GM23338 (cell line): ENCODE results near the gene SHISA8. TPM values are rescaled to one million over a fixed set of nuclear protein-coding genes. Genes with fewer than 3 reads are reported as not detected.

Experiments used
- ATAC-seq: fragments of 200-7000 bp; cut with Tn5 transposase; 3 replicates; pipeline ENCODE4 v1.9.1; 2020
- DNase-seq: peaks from one replicate; pipeline ENCODE4 v3.0.0-alpha.2; 2015; ENCODE audit warnings: low spot score
- H2AFZ ChIP-seq: fragments of 200-600 bp; sonication (generic); 2 replicates; pipeline ENCODE4 v1.8.0; 2016; ENCODE audit warnings: antibody characterized with exemption, mild to moderate bottlenecking, moderate library complexity
- H3F3A ChIP-seq: fragments of 200-600 bp; sonication (generic); replicated peaks from 2 replicates; pipeline ENCODE4 v1.8.0; 2017; ENCODE audit warnings: antibody characterized with exemption, mixed run types, low read depth
- H3K27ac ChIP-seq: fragments of 200-600 bp; sonication (generic); 2 replicates; pipeline ENCODE4 v1.6.1; 2016; ENCODE audit warnings: low read depth
- H3K27me3 ChIP-seq: fragments of 200-600 bp; sonication (generic); 2 replicates; pipeline ENCODE4 v1.8.0; 2016; ENCODE audit warnings: mild to moderate bottlenecking, mixed run types, moderate library complexity; ENCODE audit not compliant: insufficient read depth
- H3K36me3 ChIP-seq: fragments of 200-600 bp; sonication (generic); 2 replicates; pipeline ENCODE4 v1.8.0; 2016; ENCODE audit warnings: mild to moderate bottlenecking; ENCODE audit not compliant: insufficient read depth
- H3K4me1 ChIP-seq: fragments of 200-600 bp; sonication (generic); 2 replicates; pipeline ENCODE4 v1.8.0; 2016; ENCODE audit warnings: mild to moderate bottlenecking, moderate library complexity; ENCODE audit not compliant: insufficient read depth
- H3K4me2 ChIP-seq: fragments of 200-600 bp; sonication (generic); 2 replicates; pipeline ENCODE4 v1.7.1; 2017; ENCODE audit warnings: mixed run types
- H3K4me3 ChIP-seq: fragments of 200-600 bp; sonication (generic); 2 replicates; pipeline ENCODE4 v1.6.1; 2016; ENCODE audit warnings: mixed run types
- H3K79me2 ChIP-seq: fragments of 200-600 bp; sonication (generic); replicated peaks from 2 replicates; pipeline ENCODE4 v1.8.0; 2017; ENCODE audit warnings: mild to moderate bottlenecking; ENCODE audit not compliant: insufficient read depth
- H3K9me2 ChIP-seq: fragments of 200-600 bp; sonication (generic); 2 replicates; pipeline ENCODE4 v1.8.0; 2017; ENCODE audit not compliant: insufficient read depth
- H4K20me1 ChIP-seq: fragments of 200-600 bp; sonication (generic); replicated peaks from 2 replicates; pipeline ENCODE4 v1.8.0; 2017; ENCODE audit warnings: mild to moderate bottlenecking; ENCODE audit not compliant: insufficient read depth
- H3K27ac Mint-ChIP-seq: 2 replicates; pipeline ENCODE4 v1.8.0; 2020; ENCODE audit warnings: inconsistent platforms, mild to moderate bottlenecking, moderate library complexity, mixed read lengths
- H3K27me3 Mint-ChIP-seq: 3 replicates; pipeline ENCODE4 v1.8.0; 2022; ENCODE audit warnings: low read depth, mild to moderate bottlenecking, moderate library complexity, mixed read lengths, inconsistent platforms; ENCODE audit not compliant: insufficient read depth, poor library complexity
- H3K36me3 Mint-ChIP-seq: 3 replicates; pipeline ENCODE4 v1.8.0; 2021; ENCODE audit warnings: low read depth, mild to moderate bottlenecking, inconsistent platforms, moderate library complexity, mixed read lengths
- H3K4me1 Mint-ChIP-seq: 3 replicates; pipeline ENCODE4 v1.8.0; 2020; ENCODE audit warnings: mild to moderate bottlenecking, inconsistent platforms, mixed read lengths
- H3K4me3 Mint-ChIP-seq: 3 replicates; pipeline ENCODE4 v1.8.0; 2021; ENCODE audit warnings: moderate library complexity, mild to moderate bottlenecking, inconsistent platforms, mixed read lengths
- H3K9me3 Mint-ChIP-seq: 3 replicates; pipeline ENCODE4 v1.8.0; 2020; ENCODE audit warnings: moderate library complexity, mild to moderate bottlenecking, inconsistent platforms, mixed read lengths
- CREB1 ChIP-seq: fragments of 250-450 bp; sonication (Bioruptor Pico); IDR thresholded peaks from 2 replicates; pipeline ENCODE4 v1.5.0; 2020; ENCODE audit warnings: low read depth, mild to moderate bottlenecking, moderate library complexity
- CTCF ChIP-seq, 2 experiments: fragments of 200-600 bp in 1 of 2; sonication (generic) in 1 of 2; conservative IDR thresholded peaks; 2 replicates each; pipeline versions ENCODE4 v1.5.1 to v1.6.1; 2016 to 2017; ENCODE audit warnings: antibody characterized with exemption in 2 of 2, low read depth in 2 of 2, mild to moderate bottlenecking in 2 of 2, moderate library complexity in 1 of 2
- EZH2 ChIP-seq: fragments of 200-600 bp; sonication (generic); IDR thresholded peaks from one replicate; pipeline ENCODE4 v1.8.0; 2017; ENCODE audit warnings: antibody characterized with exemption, mild to moderate bottlenecking, low read depth; ENCODE audit not compliant: unreplicated experiment
- EZH2phosphoT487 ChIP-seq: fragments of 200-600 bp; sonication (generic); IDR thresholded peaks from one replicate; pipeline ENCODE4 v1.8.1; 2018; ENCODE audit warnings: antibody characterized with exemption; ENCODE audit not compliant: unreplicated experiment
- JUNB ChIP-seq: IDR thresholded peaks from one replicate; pipeline ENCODE4 v1.6.1; 2016; ENCODE audit warnings: antibody characterized with exemption; ENCODE audit not compliant: unreplicated experiment
- NANOG ChIP-seq: IDR thresholded peaks from 2 replicates; pipeline ENCODE4 v1.6.1; 2016; ENCODE audit warnings: antibody characterized with exemption, borderline replicate concordance
- REST ChIP-seq: IDR thresholded peaks from one replicate; pipeline ENCODE4 v1.6.1; 2018; ENCODE audit warnings: antibody characterized with exemption; ENCODE audit not compliant: unreplicated experiment
- STAT1 ChIP-seq: IDR thresholded peaks from one replicate; pipeline ENCODE4 v1.6.1; 2016; ENCODE audit warnings: antibody characterized with exemption; ENCODE audit not compliant: unreplicated experiment
- ZNF331 ChIP-seq: fragments of 250-450 bp; sonication (Bioruptor Pico); IDR thresholded peaks from 2 replicates; pipeline ENCODE4 v1.5.0; 2020; ENCODE audit warnings: low read depth, mild to moderate bottlenecking, moderate library complexity
- long read RNA-seq: library from polyadenylated mRNA; unstranded; transcript quantifications from one replicate; pipeline ENCODE4 v2.0.0, GENCODE V29; 2020; ENCODE audit not compliant: unreplicated experiment
- polyA plus RNA-seq: library from polyadenylated mRNA; unstranded; fragments of >200 nt; fragmentation: Nextera tagmentation; extraction: Ambion mirVana; gene quantifications from 2 replicates; pipeline ENCODE4 v1.2.1, GENCODE V29; 2016
- total RNA-seq: library from RNA; depleted of rRNA; stranded (reverse); fragments of >200 nt; shearing (Covaris generic); gene quantifications from 2 replicates; pipeline ENCODE4 v1.2.3, GENCODE V29; 2014; rRNA removed

The SHISA8 gene
- 0.62 and 5.1 TPM in 2 replicates for total RNA-seq
- 0.21 TPM in 1 of 2 replicates, not detected in the other for polyA plus RNA-seq
- long read RNA-seq = 0 reads

GRCh38 chr22:41915035-41915785 lies at the start of gene SHISA8:
Gene SHISA8, minus strand, starts transcription at chr22:41915074. Its CDS starts 407 bp downstream, at chr22:41914667.
- no peaks in the 10 kb centered on the region for H3K9me2 ChIP-seq
- no peaks in the 10 kb centered on the region for H3K79me2 ChIP-seq
- Mint-ChIP-seq H3K4me1 (peaks cover 14% of the 10 kb centered on the region), H3K4me3 (peak within 1 kb of the TSS; percentile 71), H3K9me3 (peaks cover 6% of the 10 kb centered on the region), H3K27ac (no peak within 1 kb of the TSS), H3K27me3 (peaks cover 83% of the 10 kb centered on the region), H3K36me3 (no peaks in the 10 kb centered on the region; the same call in 2 of the 3 replicates)
- ATAC-seq (peak; percentile 8), DNase-seq (peak; percentile 73)
- TF ChIP-seq NANOG (no peak), CTCF (conservative IDR thresholded peaks at IDR 0.05; ENCODE audit: low read depth in 2 of 2) (no peak), EZH2 (peak; percentile 55)
- no peaks in the 10 kb centered on the region for H3K36me3 ChIP-seq
- no peak within 1 kb of the TSS for H3K27ac ChIP-seq
- peaks cover 98% of the 10 kb centered on the region for H3K27me3 ChIP-seq
- H3K4me3 ChIP-seq = peak within 1 kb of the TSS; percentile 64
- no peaks in the 10 kb centered on the region for H3F3A ChIP-seq
- H3K4me1 ChIP-seq = peaks cover 20% of the 10 kb centered on the region; the same call in 1 of the 2 replicates
- H4K20me1 ChIP-seq = peaks cover 3% of the 10 kb centered on the region
- H3K4me2 ChIP-seq = peak within 1 kb of the TSS; percentile 84
- peak within 1 kb of the TSS; percentile 69; the same call in 1 of the 2 replicates for H2AFZ ChIP-seq

GRCh38 chr22:41964112-41964491 lies 49.2 kb upstream of the SHISA8 start:
- Histone ChIP-seq H3K36me3 (no peaks in the 10 kb centered on the region), H3K9me2 (no peaks in the 10 kb centered on the region), H4K20me1 (no peaks in the 10 kb centered on the region), H3F3A (0 out of 2 replicates have a peak, but pooled peaks cover 2% of the 10 kb centered on the region), H3K27ac (no peak overlapping the region), H3K4me3 (no peak overlapping the region), H3K79me2 (no peaks in the 10 kb centered on the region), H3K27me3 (no peaks in the 10 kb centered on the region; the same call in 1 of the 2 replicates), H3K4me2 (no peak overlapping the region), H2AFZ (no peak overlapping the region), H3K4me1 (no peaks in the 10 kb centered on the region; the same call in 1 of the 2 replicates)
- Mint-ChIP-seq H3K27ac (no peak overlapping the region), H3K27me3 (peaks cover 11% of the 10 kb centered on the region), H3K4me3 (no peak overlapping the region), H3K9me3 (peaks cover 9% of the 10 kb centered on the region; the same call in 1 of the 3 replicates), H3K36me3 (no peaks in the 10 kb centered on the region), H3K4me1 (peaks cover 20% of the 10 kb centered on the region)
- ATAC-seq (no peak; the same call in 2 of the 3 replicates), DNase-seq (no peak)
- TF ChIP-seq ZNF331 (CRISPR knock-in tag) (no peak), EZH2phosphoT487 (no peak), NANOG (no peak), STAT1 (no peak), CREB1 (CRISPR knock-in tag) (no peak), JUNB (no peak), CTCF (conservative IDR thresholded peaks at IDR 0.05; ENCODE audit: low read depth in 2 of 2) (no peak), REST (no peak)
